GM18870 (cell line): ENCODE results near the gene UBASH3B.

Experiments
- ATAC-seq: cut with Tn5 transposase; IDR thresholded peaks from one replicate; pipeline ENCODE4 v1.9.1; 2021; ENCODE audit warnings: moderate library complexity; ENCODE audit not compliant: unreplicated experiment

UBASH3B gene

GRCh38 chr11:122754028-122754427 lies 98.5 kb downstream of the UBASH3B start:
- ATAC-seq, result no peak

- ATAC-seq, result no peak
Measured at GRCh38 chr11:122754553-122755322, 99.2 kb downstream of the UBASH3B start.

GRCh38 chr11:122755409-122755808 lies 99.9 kb downstream of the UBASH3B start:
- ATAC-seq, result no peak

GRCh38 chr11:122755941-122756340 lies 100.4 kb downstream of the UBASH3B start:
- no peak for ATAC-seq

GRCh38 chr11:122756417-122756816 lies 100.9 kb downstream of the UBASH3B start:
- ATAC-seq, result peak; percentile 68

- ATAC-seq, result no peak
Measured at GRCh38 chr11:122757201-122757600, 101.7 kb downstream of the UBASH3B start.

GRCh38 chr11:122758339-122758738 lies 102.8 kb downstream of the UBASH3B start:
- ATAC-seq, result no peak

GRCh38 chr11:122758974-122759373 lies 103.5 kb downstream of the UBASH3B start:
- no peak for ATAC-seq

- ATAC-seq, result no peak
Measured at GRCh38 chr11:122763108-122763507, 107.6 kb downstream of the UBASH3B start.

GRCh38 chr11:122764371-122765090 lies 109.0 kb downstream of the UBASH3B start:
- ATAC-seq, result no peak

- ATAC-seq, result no peak
Measured at GRCh38 chr11:122765487-122766131, 110.1 kb downstream of the UBASH3B start.

- ATAC-seq, result no peak
Measured at GRCh38 chr11:122769126-122769780, 113.7 kb downstream of the UBASH3B start.

GRCh38 chr11:122772945-122773344 lies 117.4 kb downstream of the UBASH3B start:
- ATAC-seq, result no peak

GRCh38 chr11:122773781-122774266 lies 118.3 kb downstream of the UBASH3B start:
- ATAC-seq, result no peak

- ATAC-seq, result no peak
Measured at GRCh38 chr11:122775675-122776271, 120.3 kb downstream of the UBASH3B start.

GRCh38 chr11:122776546-122776945 lies 121.0 kb downstream of the UBASH3B start:
- ATAC-seq, result no peak

GRCh38 chr11:122777343-122777742 lies 121.8 kb downstream of the UBASH3B start:
- ATAC-seq, result no peak

GRCh38 chr11:122778148-122778547 lies 122.6 kb downstream of the UBASH3B start:
- no peak for ATAC-seq

GRCh38 chr11:122779047-122779629 lies 123.6 kb downstream of the UBASH3B start:
- no peak for ATAC-seq

GRCh38 chr11:122780296-122780949 lies 124.9 kb downstream of the UBASH3B start:
- no peak for ATAC-seq
